ENCODE results near the gene PSEN2. TPM values are rescaled to one million over a fixed set of nuclear protein-coding genes. Genes with fewer than 3 reads are reported as not detected.
"Not testable (repeated sequence)": the region's sequence is repeated elsewhere in the genome, so short reads cannot be mapped to it uniquely, and the experiment has no call there.

The PSEN2 gene
- total RNA-seq, result 19.8 TPM
- long read RNA-seq, transcript PSEN2-202 (13 exons, 2,306 nt), result major isoform, 27 of 107 reads
- long read RNA-seq, transcript PSEN2-203 (13 exons, 1,947 nt), result minor isoform, 14 of 107 reads
- long read RNA-seq, partial matches to known transcripts, result 57 of 107 reads
- long read RNA-seq, other reads (novel, unspliced or antisense), result 9 of 107 reads

DNA sequence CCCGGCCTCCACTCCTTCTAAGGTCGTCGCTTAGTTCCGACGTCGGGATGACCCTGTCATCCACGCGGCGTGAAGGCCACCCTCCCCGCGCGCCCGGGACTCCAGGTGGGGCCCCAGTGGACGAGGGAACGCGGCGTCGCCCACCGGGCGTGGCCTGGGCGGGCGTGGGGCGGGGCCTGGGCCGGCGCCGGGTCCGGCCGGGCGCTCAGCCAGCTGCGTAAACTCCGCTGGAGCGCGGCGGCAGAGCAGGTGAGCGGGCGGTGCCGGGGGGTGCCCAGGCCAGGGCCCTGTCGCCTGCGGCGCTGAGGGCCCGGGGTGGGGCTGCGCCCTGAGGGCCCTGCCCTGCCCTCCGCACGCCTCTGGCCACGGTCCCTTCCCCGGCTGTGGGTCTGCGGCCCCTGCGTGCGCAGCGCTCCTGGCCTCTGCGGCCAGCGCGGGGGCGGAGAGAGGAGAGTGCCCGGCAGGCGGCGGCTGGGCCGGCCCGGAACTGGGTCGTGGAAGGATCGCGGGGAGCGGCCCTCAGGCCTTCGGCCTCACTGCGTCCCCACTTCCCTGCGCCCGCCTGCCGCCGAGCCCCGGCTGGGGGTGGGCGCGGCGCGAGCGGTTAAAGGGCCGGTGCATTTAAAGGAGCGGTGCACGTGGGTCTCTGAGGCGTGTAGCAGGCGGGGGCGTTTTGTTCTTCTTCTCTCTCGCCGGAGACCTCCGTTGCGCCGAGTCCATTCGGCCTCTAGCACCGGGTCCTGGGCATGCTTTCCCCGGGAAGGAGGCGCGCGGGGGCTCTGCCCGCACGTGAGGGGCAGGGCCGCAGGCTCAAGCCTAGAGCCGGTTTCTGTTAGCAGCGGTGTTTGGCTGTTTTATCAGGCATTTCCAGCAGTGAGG, at the start of gene PSEN2:
Gene PSEN2 (plus strand): TSS at position 216 of the 879 bp plus-strand sequence. CDS start 11,292 bp downstream, outside the sequence.
- intact Hi-C loops (cut with DNase I), result no loop called here

DNA sequence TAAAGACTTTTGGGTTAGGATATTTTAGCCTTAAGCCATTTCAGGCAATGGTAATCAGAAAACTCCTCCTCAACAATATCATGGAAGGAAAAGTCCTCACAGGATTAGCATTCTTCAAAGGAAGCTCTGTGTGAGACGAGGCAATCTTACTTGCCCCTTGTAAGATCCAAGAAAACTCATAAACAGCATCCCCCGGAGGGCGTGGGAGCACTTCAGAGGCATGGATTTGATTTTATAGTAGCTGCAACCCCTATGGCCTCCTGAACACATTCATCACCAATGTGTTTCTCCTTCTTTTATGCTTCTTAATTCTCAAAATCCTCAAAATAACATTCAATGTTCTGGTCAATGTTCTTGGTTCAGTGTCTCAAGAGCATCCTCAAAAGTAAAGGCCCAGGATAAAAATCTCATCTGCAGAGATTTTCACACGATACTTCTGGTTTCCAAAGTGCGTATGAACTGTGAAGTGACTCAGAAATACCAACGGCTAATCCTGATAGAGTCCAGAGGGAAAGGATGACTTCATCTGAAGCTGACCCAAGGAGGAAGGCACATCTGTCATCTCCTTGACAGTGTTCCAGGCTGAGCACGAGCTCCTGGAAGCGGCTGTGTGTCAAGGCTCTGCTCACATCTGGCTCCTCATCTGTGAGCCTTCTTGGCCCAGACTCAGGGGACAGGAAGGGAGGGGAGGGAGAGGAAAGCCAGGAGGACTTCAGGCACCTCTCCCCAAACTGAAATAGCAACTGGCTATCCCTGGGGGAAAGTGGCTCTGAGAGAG, 49.3 kb upstream of the PSEN2 start:
- intact Hi-C loops (cut with DNase I), result loop anchor here (5.0 kb wide), 1 partner anchor 84 kb away; the partner anchor contains the start of gene ITPKB
- ATAC-seq (ENCODE audit: poor library complexity), result peak; percentile 93

More for the DNA sequence above, at the start of gene PSEN2:
- DNase-seq (peak; percentile 84), ATAC-seq (ENCODE audit: poor library complexity) (peak; percentile 92)

DNA sequence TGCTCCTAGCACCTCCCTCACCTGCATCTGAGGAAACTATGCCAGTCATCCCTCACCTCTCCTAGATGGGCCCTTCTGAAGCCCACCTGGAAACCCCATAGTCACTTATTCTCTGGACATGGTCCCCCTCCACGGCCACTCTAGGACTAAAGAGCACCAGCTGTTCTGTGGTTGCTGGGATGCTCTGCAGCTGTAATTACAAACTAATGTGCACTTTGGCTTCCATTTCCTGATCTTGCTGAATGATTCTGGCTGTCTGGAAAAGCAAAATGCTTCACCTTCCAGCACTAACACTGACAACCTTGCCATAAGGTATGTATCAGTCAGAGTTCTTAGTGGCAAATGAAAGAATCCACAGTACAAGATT, 48.7 kb upstream of the PSEN2 start:
- DNase-seq (no peak), ATAC-seq (ENCODE audit: poor library complexity) (peak; percentile 53)
- intact Hi-C loops (cut with DNase I), result loop anchor here (5.0 kb wide), 1 partner anchor 84 kb away; the partner anchor contains the start of gene ITPKB

More for the DNA sequence above, 49.3 kb upstream of the PSEN2 start:
- peak; percentile 78 for DNase-seq

DNA sequence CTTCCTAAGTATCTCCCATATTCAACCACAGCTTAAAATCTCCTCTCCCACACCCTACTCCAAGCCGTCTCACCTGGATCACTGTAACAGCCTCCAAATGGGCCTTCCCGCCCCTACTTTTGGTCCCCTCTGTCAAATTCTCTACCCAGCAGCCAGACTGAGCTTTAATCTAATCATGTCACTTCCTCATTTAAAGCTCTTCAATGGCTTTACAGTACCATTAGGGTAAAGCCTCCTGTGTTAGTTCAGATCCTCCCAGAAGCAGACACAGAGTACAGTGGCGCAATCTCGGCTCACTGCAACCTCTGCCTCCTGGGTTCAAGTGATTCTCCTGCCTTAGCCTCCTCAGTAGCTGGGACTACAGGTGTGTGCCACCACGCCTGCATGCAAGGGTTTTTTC, 46.8 kb upstream of the PSEN2 start:
- intact Hi-C loops (cut with DNase I), result loop anchor here (5.0 kb wide), 1 partner anchor 86 kb away; the partner anchor contains the start of gene ITPKB
- ATAC-seq (ENCODE audit: poor library complexity), result no peak
- DNase-seq, result no peak

DNA sequence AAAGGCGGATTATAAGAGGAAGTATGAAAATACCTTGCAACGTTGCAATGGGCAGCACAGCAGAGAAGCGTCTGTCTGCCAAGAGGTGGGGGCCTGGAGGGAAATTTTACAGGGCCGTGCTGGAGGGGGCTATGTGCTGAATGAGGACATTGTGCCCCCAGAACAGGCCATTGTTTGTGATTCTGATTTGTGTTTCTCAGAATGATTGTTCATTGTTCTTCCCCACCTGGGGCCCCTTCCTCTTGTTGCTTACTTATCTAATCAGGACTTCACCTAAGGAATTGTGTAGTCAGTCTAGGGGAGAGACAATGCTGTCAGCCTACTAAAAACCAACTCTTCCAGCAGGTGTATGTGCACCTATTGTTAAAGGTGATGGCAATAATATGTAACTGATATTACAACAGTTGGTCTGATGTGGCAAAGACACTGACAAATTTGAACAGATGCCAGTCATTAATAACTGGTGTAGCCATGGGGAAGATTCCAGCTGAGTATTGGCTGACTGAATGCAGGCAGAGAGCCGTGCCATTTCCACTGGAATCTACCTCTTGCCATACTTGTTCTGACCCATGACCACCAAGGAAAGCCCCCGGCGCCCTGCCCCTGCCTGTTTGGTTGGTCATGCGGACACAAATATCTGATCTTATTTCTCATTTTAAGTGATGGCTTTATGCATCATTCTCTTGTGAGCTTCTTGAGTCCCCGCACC, 45.2 kb upstream of the PSEN2 start:
- intact Hi-C loops (cut with DNase I), result no loop called here
- no peak for ATAC-seq (ENCODE audit: poor library complexity)

DNA sequence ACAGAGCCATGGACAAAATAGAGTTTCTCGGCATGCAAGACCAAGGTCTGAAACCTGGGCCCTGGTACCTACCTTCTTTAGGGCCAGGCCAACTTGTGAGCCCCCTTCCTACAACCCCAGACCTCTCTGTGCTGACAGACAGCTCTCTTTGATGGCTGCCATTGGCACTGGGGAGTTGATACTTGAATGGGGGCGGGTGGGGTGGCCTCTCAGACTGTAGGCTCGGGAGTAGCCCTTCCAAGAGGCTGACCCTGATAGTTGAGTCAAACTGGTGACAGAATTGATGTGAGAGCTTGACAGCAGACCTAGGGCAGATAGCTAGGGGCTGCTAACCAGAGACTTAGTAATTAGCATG, 44.7 kb upstream of the PSEN2 start:
- ATAC-seq (ENCODE audit: poor library complexity), result no peak
- intact Hi-C loops (cut with DNase I), result loop anchor here (2.0 kb wide), 1 partner anchor 191 kb away; no protein-coding TSS in a partner anchor
- no peak for DNase-seq

More for the DNA sequence above, 45.2 kb upstream of the PSEN2 start:
- DNase-seq, result no peak

DNA sequence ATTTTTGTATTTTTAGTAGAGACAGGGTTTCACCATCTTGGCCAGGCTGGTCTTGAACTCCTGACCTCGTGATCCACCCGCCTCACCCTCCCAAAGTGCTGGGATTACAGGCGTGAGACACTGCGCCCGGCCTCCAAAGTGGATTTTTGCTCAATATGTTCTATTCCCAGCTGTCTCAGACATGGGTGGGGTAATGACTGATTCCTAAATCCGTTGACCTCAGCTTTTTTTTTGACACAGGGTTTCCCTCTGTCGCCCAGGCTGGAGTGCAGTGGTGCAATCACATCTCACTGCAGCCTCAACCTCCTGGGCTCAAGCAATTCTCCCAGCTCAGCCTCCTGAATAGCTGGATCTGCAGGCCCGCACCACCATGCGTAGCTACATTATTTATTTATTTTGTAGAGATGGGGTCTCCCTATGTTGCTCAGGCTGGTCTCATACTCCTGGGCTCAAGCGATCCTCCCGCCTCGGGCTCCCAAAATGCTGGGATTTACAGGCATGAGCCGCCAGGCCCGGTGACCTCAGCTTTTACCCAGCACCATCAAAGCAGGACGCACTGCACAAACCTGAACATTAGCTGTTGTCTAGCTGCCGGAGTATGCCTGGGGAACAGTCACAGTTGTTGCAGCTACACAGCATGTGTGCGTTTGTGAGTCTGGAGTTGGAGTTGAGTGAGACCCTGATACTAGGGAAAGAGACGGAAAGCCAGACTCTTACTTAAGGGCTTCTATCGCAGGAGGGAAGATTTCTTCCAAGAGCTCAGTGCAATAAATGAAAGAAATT, 43.7 kb upstream of the PSEN2 start:
- intact Hi-C loops (cut with DNase I), result loop anchor here (2.0 kb wide), 1 partner anchor 192 kb away; no protein-coding TSS in a partner anchor
- DNase-seq, result no peak
- ATAC-seq (ENCODE audit: poor library complexity), result no peak

DNA sequence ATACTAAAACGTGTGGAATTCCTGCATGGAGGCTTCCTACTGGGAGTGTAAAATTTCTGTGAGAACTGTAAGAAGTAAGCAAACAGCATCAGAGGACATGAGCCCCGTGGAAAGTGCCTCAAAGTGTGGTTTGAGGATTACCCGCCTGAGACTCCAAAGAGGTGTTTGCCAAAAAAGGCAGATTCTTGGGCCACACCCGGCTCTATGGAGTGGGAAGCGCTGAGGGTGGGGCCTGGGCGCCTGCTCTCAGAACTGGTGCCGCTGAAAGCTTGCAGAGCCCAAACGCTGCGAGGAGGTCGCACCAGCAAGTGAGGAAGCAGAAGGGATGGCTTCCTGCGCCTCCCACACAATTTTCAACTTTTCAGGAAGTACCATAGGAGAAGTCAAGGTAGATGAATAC, 43.0 kb upstream of the PSEN2 start:
- DNase-seq (peak; percentile 80), ATAC-seq (ENCODE audit: poor library complexity) (peak; percentile 83)
- intact Hi-C loops (cut with DNase I), result loop anchor here (2.0 kb wide), 1 partner anchor 193 kb away; no protein-coding TSS in a partner anchor

DNA sequence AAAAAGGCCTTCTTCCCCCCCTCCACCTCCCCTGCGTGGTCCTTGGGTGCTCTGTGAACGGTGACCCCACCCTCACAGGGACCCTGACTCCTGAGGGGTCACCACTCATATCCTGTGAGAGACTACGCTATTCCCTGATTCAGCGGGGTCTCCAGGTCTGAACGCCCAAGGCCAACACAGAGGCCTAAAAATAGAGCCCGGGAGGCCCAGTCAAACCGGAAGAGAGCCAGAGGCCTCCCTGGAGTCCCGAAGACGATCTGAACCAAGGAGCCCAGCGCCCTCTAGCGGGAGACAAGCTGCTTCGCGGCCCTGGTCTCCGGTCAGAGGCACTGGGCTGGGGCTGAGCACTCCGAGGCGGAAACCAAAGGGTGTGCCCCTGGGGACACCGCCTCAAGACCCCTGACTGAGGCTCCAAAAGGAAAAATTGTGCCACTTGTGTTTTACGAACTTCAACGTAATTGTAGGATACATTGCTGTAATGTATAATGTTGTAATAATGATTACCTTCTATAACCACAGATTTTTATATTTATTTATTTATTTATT, 42.4 kb upstream of the PSEN2 start:
- intact Hi-C loops (cut with DNase I), result loop anchor here (2.0 kb wide), 1 partner anchor 193 kb away; no protein-coding TSS in a partner anchor
- DNase-seq (peak; percentile 96), ATAC-seq (ENCODE audit: poor library complexity) (peak; percentile 99)

DNA sequence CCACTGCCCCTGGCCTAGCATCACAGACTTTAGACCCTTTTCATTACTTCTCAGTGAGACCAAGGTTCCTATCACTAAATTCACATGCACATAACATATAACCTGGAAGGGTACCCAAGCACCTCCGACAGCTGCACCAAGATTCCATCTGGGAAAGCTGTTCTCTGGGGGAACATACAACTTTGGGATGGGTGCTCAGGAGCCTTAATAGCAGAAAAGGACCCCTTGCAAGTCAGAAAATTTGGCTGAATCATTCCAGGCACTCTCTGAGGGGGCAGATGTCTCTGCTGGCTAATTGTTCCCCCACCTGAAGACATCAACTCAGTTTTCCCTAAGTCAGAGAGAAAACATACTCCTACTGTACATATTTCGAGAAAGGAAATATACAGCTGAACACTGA, 41.3 kb upstream of the PSEN2 start:
- DNase-seq, result no peak
- intact Hi-C loops (cut with DNase I), result no loop called here

DNA sequence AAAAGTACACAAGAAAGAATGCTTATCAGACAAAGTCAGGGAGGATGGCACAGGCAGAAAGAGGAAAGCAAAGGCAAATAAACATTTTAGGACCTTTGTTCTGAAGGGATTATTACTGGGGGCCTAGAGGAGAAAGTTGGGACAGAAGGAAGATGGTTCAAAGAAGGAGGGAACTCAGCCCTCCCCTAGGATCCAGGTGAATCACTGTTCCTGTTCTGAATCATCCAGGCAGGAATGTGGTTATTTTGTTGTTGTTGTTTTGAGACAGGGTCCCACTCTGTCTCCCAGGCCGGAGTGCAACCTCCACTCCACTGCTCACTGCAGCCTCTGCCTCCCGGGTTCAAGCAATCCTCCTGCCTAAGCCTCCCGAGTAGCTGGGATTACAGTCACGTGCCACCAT, 38.5 kb upstream of the PSEN2 start:
- ATAC-seq (ENCODE audit: poor library complexity) (no peak), DNase-seq (no peak)
- intact Hi-C loops (cut with DNase I), result no loop called here

More for the DNA sequence above, 41.3 kb upstream of the PSEN2 start:
- ATAC-seq (ENCODE audit: poor library complexity), result no peak

DNA sequence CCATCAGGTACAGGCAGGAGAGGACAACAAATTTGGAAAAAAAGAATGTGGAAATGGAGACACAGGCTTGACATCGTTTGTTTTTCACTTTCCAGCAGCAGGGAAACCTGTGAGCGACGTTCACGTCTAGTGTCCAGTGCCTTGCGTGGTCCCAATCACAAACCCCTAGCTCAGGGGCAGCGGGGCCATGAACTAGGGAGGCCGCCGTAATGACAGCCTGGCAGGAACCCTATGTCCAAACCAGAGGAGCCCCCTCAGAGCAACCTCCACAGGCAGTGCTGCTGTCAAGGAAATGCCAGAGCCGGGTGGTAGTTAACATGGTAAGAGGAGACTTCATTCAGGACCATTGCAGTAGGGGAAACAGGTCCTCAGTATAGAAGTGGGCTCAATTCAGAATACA, 37.8 kb upstream of the PSEN2 start:
- ATAC-seq (ENCODE audit: poor library complexity) (no peak), DNase-seq (no peak)
- intact Hi-C loops (cut with DNase I), result no loop called here

DNA sequence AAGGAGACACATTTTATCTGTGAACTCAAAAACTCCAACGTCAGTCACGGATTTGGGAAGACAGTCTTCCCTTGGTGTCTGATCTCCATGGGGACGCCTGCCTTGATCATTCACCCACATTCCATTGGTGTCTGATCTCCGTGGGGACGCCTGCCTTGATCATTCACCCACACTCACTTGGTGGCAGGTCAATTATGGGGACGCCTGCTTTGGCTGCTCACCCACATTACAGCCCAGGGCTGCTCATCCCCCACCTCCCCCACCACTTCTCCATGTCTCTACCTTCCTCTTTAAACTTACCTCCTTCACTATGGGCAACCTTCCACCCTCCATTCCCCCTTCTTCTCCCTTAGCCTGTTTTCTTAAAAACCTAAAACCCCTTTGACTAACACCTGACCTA, 36.2 kb upstream of the PSEN2 start:
- DNase-seq; intact Hi-C loops (cut with DNase I); ATAC-seq (ENCODE audit: poor library complexity): not testable (repeated sequence)

DNA sequence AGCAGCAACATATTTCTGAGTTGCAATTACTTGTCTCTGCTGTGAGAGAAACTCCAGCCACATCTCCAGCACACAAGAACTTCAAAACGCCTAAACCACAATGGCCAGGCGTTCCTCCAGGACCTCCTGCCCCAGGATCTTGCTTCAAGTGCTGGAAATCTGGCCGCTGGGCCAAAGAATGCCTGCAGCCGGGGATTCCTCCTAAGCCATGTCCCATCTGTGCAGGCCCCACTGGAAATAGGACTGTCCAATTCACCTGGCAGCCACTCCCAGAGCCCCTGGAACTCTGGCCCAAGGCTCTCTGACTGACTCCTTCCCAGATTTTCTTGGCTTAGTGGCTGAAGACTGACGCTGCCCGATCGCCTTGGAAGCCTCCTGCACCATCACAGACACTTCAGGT, 35.0 kb upstream of the PSEN2 start:
- intact Hi-C loops (cut with DNase I); DNase-seq; ATAC-seq (ENCODE audit: poor library complexity): not testable (repeated sequence)

DNA sequence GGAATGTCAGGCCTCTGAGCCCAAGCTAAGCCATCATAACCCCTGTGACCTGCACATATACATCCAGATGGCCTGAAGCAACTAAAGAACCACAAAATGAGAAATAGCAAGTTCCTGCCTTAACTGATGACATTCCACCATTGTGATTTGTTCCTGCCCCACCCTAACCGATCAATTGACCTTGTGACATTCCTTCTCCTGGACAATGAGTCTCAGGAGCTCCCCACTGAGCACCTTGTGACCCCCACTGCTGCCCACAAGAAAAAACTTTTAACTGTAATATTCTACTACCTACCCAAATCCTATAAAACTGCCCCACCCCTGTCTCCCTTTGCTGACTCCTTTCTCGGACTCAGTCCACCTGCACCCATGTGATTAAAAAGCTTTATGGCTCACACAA, 32.5 kb upstream of the PSEN2 start:
- intact Hi-C loops (cut with DNase I); ATAC-seq (ENCODE audit: poor library complexity); DNase-seq: not testable (repeated sequence)

DNA sequence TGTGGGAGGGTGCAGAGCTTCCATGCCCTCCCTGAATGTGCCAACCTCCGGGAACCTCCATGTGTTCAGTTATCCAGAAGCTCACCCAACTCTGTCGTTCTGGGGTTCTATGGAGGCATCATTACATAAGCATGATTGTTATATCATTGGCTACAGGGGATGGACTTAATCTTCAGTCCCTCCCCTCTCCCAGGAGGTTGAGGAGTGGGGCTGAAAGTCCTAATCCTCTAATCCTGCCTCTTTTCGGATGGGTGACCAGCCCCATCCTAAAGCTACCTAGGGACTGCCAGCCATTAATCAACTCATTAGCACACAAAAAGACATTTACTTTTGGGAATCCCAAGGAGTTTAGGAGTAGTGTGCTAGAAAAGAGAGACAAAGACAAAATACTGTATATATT, 32.0 kb upstream of the PSEN2 start:
- intact Hi-C loops (cut with DNase I), result no loop called here
- ATAC-seq (ENCODE audit: poor library complexity) (no peak), DNase-seq (no peak)

DNA sequence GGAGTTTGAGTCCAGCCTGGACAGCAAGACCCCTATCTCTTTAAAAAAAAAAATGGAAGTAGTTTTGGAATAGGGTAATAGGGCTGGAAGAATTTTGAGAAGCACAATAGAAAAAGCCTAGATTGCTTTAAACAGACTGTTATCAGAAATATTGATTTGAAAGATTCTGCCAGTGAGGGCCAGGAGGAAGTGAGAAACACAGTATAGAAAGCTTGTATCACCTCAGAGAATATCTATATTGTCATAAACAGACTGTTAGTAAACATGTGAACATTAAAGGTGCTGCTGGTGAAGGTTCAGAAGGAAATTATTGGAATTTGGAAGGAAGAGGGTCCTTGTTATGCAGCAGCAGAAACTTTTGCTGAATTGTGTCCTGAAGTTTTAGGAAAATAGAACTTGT, 24.8 kb upstream of the PSEN2 start:
- ATAC-seq (ENCODE audit: poor library complexity) (no peak), DNase-seq (no peak)
- intact Hi-C loops (cut with DNase I), result no loop called here

Measured in Right ventricle myocardium superior (tissue), 1 donor.